ENCODE measurements around the gene KRTAP4-6. TPM values are rescaled to one million over a fixed set of nuclear protein-coding genes. Genes with fewer than 3 reads are reported as not detected.

Gene KRTAP4-6
- not detected in 2 replicates for total RNA-seq

DNA sequence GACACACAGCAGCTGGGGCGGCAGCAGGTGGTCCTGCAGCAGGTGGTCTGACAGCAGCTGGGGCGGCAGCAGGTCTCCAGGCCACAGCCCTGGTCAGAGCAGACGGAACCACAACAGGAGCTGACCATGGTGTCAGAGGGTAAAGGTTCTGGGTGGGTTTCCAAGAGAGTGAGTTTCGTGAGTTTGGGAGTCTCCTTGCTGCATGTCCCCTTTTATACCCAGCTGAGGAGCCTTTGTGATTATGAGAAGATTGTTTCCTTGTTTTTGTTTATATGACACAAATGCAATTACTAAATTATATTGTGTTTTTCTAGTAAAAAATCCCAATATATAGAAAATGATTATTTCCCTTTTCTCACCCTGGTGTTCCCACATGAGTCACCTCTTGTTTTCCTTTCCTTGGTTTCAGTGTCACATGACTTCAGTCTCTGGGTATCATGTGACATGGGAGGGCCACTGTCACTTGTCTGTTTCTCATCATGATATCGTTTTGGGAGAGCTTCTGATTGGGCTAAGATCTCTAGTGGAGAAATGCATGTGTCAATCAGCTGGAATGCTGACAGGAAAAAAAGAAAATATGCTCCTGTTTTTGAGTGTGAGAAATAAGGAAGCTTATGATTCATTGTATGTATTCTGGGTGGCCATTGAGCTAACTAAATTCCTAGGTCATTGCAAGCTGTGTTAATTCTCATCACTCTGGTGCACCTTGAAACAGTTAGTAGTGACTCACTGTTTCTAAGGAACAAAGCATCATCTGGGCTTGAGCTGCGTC lies at the start of gene KRTAP4-6:
Gene KRTAP4-6 (minus strand): TSS at position 185 of the 772 bp plus-strand sequence. CDS start 57 bp downstream, at position 128.

DNA sequence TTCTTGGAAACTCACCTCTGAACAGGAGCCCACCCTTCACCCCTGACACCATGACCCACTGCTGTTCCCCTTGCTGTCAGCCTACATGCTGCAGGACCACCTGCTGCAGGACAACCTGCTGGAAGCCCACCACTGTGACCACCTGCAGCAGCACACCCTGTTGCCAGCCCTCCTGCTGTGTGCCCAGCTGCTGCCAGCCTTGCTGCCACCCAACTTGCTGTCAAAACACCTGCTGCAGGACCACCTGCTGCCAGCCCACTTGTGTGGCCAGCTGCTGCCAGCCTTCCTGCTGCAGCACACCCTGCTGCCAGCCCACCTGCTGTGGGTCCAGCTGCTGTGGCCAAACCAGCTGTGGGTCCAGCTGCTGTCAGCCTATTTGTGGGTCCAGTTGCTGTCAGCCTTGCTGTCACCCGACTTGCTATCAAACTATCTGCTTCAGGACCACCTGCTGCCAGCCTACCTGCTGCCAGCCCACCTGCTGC lies 49.5 kb upstream of the KRTAP4-6 start, which contains the start of gene KRTAP9-1:
Gene KRTAP9-1 (plus strand): TSS at position 51 of the 482 bp plus-strand sequence. CDS start 0 bp downstream, at position 51.

DNA sequence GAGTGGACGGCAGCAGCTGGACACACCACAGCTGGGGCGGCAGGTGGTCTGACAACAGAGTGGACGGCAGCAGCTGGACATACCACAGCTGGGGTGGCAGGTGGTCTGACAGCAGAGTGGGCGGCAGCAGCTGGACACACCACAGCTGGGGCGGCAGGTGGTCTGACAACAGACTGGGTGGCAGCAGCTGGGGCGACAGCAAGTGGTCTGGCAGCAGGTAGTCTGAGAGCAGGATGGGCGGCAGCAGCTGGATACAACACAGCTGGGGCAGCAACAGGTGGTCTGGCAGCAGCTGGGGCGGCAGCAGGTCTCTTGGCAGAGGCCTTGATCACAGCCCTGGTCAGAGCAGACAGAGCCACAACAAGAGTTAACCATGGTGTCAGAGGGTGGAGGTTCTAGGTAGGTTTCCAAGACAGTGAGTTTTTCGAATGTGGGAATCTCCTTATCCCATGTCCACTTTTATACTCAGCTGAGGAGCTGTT lies 44.2 kb upstream of the KRTAP4-6 start, which contains the start of gene KRTAP4-1:
Gene KRTAP4-1 (minus strand): TSS at position 432 of the 482 bp plus-strand sequence. CDS start 57 bp downstream, at position 375.

DNA sequence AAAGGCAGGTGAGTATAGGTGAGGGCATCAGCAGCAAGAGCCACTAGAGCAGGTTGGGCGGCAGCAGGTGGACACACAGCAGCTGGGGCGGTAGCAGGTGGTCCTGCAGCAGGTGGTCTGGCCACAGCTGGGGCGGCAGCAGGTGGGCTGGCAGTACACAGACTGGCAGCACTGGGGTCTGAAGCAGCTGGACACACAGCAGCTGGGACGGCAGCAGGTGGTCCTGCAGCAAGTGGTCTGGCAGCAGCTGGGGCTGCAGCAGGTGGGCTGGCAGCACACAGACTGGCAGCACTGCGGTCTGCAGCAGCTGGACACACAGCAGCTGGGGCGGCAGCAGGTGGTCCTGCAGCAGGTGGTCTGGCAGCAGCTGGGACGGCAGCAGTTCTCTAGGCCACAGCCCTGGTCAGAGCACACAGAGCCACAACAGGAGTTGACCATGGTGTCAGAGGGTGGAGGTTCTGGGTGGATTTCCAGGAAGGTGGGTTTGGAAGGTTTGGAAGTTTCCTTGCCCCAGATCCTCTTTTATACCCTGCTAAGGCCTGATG lies 37.5 kb upstream of the KRTAP4-6 start, which contains the start of gene KRTAP4-2:
Gene KRTAP4-2 (minus strand): TSS at position 495 of the 545 bp plus-strand sequence. CDS start 57 bp downstream, at position 438.

DNA sequence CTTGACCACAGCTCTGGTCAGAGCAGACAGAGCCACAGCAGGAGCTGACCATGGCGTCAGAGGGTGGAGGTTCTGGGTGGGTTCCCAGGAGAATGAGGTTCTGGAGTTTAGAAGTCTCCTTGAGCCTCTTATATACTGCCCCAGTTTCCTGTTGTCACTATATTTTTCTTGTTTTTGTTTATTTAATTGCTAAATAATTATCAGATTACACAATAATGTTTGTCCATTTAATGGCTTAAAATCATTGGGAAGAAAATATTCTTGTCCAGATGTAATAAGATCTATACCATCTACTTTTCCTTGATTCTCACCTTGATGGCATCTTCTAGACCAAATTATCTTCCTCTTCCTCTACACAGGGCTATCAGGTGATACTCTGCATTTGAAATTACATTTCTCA lies 27.8 kb upstream of the KRTAP4-6 start, which contains the start of gene KRTAP4-3:
Gene KRTAP4-3 (minus strand): TSS at position 101 of the 400 bp plus-strand sequence. CDS start 49 bp downstream, at position 52.

DNA sequence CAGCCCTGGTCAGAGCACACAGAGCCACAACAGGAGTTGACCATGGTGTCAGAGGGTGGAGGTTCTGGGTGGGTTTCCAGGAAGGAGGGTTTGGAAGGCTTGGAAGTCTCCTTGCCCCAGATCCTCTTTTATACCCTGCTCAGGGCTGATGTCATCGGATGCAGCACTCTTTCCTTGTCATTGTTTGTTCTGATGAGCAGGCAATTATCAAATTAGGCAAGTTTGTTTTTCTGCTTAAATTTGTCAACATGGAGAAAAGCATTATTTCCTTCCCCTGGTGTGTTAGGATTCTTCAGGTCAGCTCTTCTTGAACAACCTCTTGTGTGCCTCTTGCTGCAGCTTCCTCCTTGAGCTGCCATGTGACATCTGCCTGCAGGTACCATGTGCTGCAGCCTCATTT lies 20.3 kb upstream of the KRTAP4-6 start, which contains the start of gene KRTAP4-4:
Gene KRTAP4-4 (minus strand): TSS at position 101 of the 400 bp plus-strand sequence. CDS start 57 bp downstream, at position 44.

DNA sequence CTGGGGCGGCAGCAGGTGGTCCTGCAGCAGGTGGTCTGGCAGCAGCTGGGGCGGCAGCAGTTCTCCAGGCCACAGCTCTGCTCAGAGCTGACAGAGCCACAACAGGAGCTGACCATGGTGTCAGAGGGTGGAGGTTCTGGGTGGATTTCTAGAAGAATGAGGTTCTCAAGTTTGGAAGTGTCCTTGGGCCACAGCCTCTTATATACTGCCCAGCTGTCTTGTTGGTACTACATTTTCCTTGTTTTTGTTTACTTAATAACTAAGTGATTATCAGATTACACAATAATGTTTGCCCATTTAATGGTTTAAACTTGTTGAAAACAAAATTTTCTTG lies 9.3 kb upstream of the KRTAP4-6 start, which contains the start of gene KRTAP4-5:
Gene KRTAP4-5 (minus strand): TSS at position 174 of the 334 bp plus-strand sequence. CDS start 58 bp downstream, at position 116.

DNA sequence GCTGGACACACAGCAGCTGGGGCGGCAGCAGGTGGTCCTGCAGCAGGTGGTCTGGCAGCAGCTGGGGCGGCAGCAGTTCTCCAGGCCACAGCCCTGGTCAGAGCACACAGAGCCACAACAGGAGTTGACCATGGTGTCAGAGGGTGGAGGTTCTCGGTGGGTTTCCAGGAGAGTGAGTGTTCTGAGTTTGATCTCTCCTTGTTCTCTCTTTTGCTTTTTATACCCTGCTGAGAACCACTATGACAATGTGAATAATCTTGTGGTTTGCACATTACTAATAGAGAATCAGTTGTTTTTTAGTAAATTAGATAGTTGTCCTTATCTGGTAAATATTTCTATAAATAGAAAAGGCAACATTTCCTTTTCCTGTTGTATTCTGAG lies 16.4 kb downstream of the KRTAP4-6 start, which contains the start of gene KRTAP4-12:
Gene KRTAP4-12 (minus strand): TSS at position 192 of the 381 bp plus-strand sequence. CDS start 60 bp downstream, at position 132.

DNA sequence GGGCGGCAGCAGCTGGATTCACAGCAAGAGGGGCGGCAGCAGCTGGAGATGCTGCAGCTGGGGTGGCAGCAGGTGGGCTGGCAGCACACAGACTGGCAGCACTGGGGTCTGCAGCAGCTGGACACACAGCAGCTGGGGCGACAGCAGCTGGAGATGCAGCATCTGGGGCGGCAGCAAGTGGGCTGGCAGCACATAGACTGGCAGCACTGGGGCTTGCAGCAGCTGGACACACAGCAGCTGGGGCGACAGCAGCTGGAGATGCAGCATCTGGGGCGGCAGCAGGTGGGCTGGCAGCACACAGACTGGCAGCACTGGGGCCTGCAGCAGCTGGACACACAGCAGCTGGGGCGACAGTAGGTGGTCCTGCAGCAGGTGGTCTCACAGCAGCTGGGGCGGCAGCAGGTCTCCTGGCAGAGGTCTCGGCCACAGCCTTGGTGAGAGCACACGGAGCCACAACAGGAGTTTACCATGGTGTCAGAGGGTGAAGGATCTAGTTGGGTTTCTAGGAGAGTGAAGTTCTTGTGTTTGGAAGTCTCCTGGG lies 22.4 kb downstream of the KRTAP4-6 start, which contains the start of gene KRTAP4-11:
Gene KRTAP4-11 (minus strand): TSS at position 528 of the 541 bp plus-strand sequence. CDS start 58 bp downstream, at position 470.

DNA sequence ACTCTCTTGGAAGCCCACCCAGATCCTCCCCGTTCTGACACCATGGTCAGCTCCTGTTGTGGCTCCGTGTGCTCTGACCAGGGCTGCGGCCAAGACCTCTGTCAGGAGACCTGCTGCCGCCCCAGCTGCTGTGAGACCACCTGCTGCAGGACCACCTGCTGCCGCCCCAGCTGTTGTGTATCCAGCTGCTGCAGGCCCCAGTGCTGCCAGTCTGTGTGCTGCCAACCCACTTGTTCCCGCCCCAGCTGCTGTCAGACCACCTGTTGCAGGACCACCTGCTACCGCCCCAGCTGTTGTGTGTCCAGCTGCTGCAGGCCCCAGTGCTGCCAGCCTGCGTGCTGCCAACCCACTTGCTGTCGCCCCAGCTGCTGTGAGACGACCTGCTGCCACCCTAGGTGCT lies 35.0 kb downstream of the KRTAP4-6 start, which contains the start of gene KRTAP4-9:
Gene KRTAP4-9 (plus strand): TSS at position 43 of the 400 bp plus-strand sequence. CDS start 0 bp downstream, at position 43.

DNA sequence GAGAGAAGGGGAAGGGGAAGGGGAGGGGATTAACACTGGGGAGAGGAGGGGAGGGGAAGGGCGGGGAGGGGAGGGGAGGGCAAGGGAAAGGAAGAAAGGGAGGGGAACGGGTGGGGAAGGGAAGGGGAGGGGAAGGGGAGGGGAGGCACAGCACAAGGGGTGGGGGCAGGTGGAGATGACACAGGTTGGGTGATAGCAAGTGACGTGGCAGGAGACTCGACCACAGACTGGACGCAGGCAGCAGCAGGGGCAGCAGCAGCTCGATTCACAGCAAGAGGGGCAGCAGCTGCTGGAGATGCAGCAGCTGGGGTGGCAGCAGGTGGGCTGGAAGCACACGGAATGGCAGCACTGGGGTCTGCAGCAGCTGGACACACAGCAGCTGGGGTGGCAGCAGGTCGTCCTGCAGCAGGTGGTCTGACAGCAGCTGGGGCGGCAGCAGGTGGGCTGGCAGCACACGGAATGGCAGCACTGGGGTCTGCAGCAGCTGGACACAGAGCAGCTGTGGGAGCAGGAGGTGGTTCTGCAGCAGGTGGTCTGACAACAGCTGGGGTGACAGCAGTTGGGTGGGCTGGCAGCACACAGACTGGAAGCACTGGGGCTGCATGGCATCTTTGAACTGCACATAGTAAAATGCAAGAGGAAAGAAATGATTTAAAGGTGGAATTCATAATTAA lies 38.6 kb downstream of the KRTAP4-6 start, which contains the start of gene KRTAP4-16:
Gene KRTAP4-16 (minus strand): TSS at position 624 of the 674 bp plus-strand sequence. CDS start 0 bp downstream, at position 624.

DNA sequence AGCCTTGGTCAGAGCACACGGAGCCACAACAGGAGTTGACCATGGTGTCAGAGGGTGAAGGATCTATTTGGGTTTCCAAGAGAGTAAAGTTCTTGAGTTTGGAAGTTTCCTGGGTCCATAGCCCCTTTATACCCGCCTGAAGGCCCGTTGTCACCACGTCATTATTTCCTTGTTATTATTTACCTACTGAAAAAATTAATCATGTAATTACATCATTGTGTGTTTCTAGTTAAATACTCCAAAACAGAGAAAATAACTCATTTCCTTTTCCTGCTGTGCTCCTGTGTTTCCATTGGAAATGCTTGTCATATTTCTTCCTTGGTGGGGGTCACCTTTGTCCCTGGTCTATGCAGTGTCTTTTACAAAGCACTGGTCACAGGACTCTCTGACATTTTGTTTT lies 42.3 kb downstream of the KRTAP4-6 start, which contains the start of gene KRTAP4-8:
Gene KRTAP4-8 (minus strand): TSS at position 101 of the 400 bp plus-strand sequence. CDS start 58 bp downstream, at position 43.

Other genes starting within 250 kb of the KRTAP4-6 start
- 1.2 and 2.6 TPM in 2 replicates for gene KRT23, start 202.9 kb downstream of the KRTAP4-6 start, total RNA-seq
- not detected in 2 replicates for gene KRT39, start 173.6 kb downstream of the KRTAP4-6 start, total RNA-seq
- not detected in 2 replicates for gene KRT40, start 156.2 kb downstream of the KRTAP4-6 start, total RNA-seq
- gene KRTAP3-3, start 146.4 kb downstream of the KRTAP4-6 start, total RNA-seq: not detected in 2 replicates
- not detected in 2 replicates for gene KRTAP3-2, start 140.6 kb downstream of the KRTAP4-6 start, total RNA-seq
- not detected in 2 replicates for gene KRTAP3-1, start 131.4 kb downstream of the KRTAP4-6 start, total RNA-seq
- not detected in 2 replicates for gene KRTAP1-5, start 113.3 kb downstream of the KRTAP4-6 start, total RNA-seq
- gene KRTAP1-4, start 110.3 kb downstream of the KRTAP4-6 start, total RNA-seq: not detected in 2 replicates
- gene KRTAP1-3, start 105.7 kb downstream of the KRTAP4-6 start, total RNA-seq: not detected in 2 replicates
- not detected in 2 replicates for gene KRTAP1-1, start 99.1 kb downstream of the KRTAP4-6 start, total RNA-seq
- not detected in 2 replicates for gene KRTAP2-1, start 93.2 kb downstream of the KRTAP4-6 start, total RNA-seq
- gene KRTAP2-2, start 85.3 kb downstream of the KRTAP4-6 start, total RNA-seq: not detected in 2 replicates
- 0.15 and 0.62 TPM in 2 replicates for gene KRTAP2-3, start 80.4 kb downstream of the KRTAP4-6 start, total RNA-seq
- not detected in 2 replicates for gene KRTAP2-4, start 74.7 kb downstream of the KRTAP4-6 start, total RNA-seq
- gene KRTAP4-7, start 56.4 kb downstream of the KRTAP4-6 start, total RNA-seq: not detected in 2 replicates
- gene KRTAP4-8, start 42.4 kb downstream of the KRTAP4-6 start, total RNA-seq: not detected in 2 replicates
- not detected in 2 replicates for gene KRTAP4-16, start 38.3 kb downstream of the KRTAP4-6 start, total RNA-seq
- not detected in 2 replicates for gene KRTAP4-9, start 35.2 kb downstream of the KRTAP4-6 start, total RNA-seq
- not detected in 2 replicates for gene KRTAP4-11, start 22.2 kb downstream of the KRTAP4-6 start, total RNA-seq
- not detected in 2 replicates for gene KRTAP4-12, start 16.4 kb downstream of the KRTAP4-6 start, total RNA-seq
- not detected in 2 replicates for gene KRTAP4-5, start 9.3 kb upstream of the KRTAP4-6 start, total RNA-seq
- not detected in 2 replicates for gene KRTAP4-4, start 20.2 kb upstream of the KRTAP4-6 start, total RNA-seq
- gene KRTAP4-3, start 27.7 kb upstream of the KRTAP4-6 start, total RNA-seq: not detected in 2 replicates
- not detected in 2 replicates for gene KRTAP4-2, start 37.7 kb upstream of the KRTAP4-6 start, total RNA-seq
- gene KRTAP4-1, start 44.4 kb upstream of the KRTAP4-6 start, total RNA-seq: not detected in 2 replicates
- not detected in 2 replicates for gene KRTAP9-1, start 49.3 kb upstream of the KRTAP4-6 start, total RNA-seq
- not detected in 2 replicates for gene KRTAP9-2, start 86.1 kb upstream of the KRTAP4-6 start, total RNA-seq
- gene KRTAP9-3, start 91.9 kb upstream of the KRTAP4-6 start, total RNA-seq: not detected in 2 replicates
- not detected in 2 replicates for gene KRTAP9-8, start 97.5 kb upstream of the KRTAP4-6 start, total RNA-seq
- gene KRTAP9-4, start 109.1 kb upstream of the KRTAP4-6 start, total RNA-seq: not detected in 2 replicates
- gene KRTAP9-9, start 114.8 kb upstream of the KRTAP4-6 start, total RNA-seq: not detected in 2 replicates
- not detected in 2 replicates for gene KRTAP9-6, start 124.8 kb upstream of the KRTAP4-6 start, total RNA-seq
- not detected in 2 replicates for gene KRTAP9-7, start 135.2 kb upstream of the KRTAP4-6 start, total RNA-seq
- gene KRTAP29-1, start 162.3 kb upstream of the KRTAP4-6 start, total RNA-seq: not detected in 2 replicates
- gene KRTAP16-1, start 168.8 kb upstream of the KRTAP4-6 start, total RNA-seq: not detected in 2 replicates
- gene KRTAP17-1, start 175.2 kb upstream of the KRTAP4-6 start, total RNA-seq: not detected in 2 replicates
- gene KRT33A, start 210.3 kb upstream of the KRTAP4-6 start, total RNA-seq: not detected in 2 replicates
- gene KRT33B, start 229.3 kb upstream of the KRTAP4-6 start, total RNA-seq: 0.47 TPM in 1 of 2 replicates, not detected in the other
- gene KRT34, start 241.8 kb upstream of the KRTAP4-6 start, total RNA-seq: 3.3 and 6.6 TPM in 2 replicates